D721Med (cell line): ENCODE data around the gene ATP8B4.
"Not testable (repeated sequence)": the region's sequence is repeated elsewhere in the genome, so short reads cannot be mapped to it uniquely, and the experiment has no call there.

Experiments used
- DNase-seq: peaks from one replicate; pipeline ENCODE4 v3.0.0; 2011; ENCODE audit warnings: low spot score; ENCODE audit not compliant: insufficient read length
- FAIRE-seq: peaks from 2 replicates; lab custom pipeline; 2011; peaks lifted over from hg19 to GRCh38; lab: Jason Lieb, UNC
- CTCF ChIP-seq: IDR thresholded peaks from 2 replicates; pipeline ENCODE4 v1.5.1; 2012; ENCODE audit warnings: mild to moderate bottlenecking, control low read depth; ENCODE audit not compliant: insufficient read depth; ENCODE audit errors: missing control alignments

ATP8B4 gene

DNA sequence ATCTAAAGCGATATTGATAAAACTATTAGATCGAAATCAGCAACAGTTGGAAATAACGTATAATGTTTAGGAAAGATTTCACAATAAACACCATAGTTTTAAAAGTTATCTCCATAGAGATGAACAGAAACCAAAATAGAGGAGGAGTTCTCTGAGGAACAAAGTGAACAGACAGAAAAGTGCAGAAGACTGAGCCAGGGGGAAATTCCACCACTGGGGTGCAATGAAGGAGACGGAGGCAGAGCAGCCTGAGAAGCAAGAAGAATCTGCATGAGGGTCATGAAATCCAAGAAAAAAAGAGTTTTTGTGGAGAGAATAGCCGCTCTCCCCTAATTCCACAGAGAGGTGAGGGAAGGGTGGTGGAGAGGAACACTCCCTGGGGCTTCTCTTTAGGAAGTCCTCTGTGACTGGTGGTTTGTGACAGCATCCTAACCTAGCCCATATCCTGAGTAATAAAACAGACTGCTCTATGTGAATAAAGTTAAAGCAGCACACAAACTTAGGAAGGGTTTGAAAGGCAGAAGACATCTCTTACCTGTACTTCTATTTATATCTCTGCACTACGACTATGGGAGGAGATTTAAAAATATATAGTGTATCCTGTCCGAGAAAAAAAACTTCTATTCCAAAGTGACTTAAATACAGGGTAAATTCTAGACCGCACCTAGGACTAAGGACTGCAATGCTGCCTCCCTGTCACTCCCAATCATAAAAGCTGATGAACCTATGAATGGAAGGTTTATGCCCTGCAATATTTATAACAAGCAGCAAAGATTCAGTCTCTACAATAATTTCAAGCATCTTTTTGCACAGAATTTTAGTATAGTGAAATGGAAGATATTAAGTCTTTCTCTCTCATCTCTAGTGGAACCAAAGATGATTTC, 22.9 kb downstream of the ATP8B4 start:
- FAIRE-seq: no peak
- no peak for TF ChIP-seq CTCF
- DNase-seq: no peak

GRCh38 chr15:50089386-50089785, 29.6 kb downstream of the ATP8B4 start:
- not testable (repeated sequence) for FAIRE-seq, DNase-seq

- DNase-seq (no peak), FAIRE-seq (no peak)
- TF ChIP-seq CTCF: no peak
Measured at GRCh38 chr15:50084932-50085331, 34.1 kb downstream of the ATP8B4 start.

DNA sequence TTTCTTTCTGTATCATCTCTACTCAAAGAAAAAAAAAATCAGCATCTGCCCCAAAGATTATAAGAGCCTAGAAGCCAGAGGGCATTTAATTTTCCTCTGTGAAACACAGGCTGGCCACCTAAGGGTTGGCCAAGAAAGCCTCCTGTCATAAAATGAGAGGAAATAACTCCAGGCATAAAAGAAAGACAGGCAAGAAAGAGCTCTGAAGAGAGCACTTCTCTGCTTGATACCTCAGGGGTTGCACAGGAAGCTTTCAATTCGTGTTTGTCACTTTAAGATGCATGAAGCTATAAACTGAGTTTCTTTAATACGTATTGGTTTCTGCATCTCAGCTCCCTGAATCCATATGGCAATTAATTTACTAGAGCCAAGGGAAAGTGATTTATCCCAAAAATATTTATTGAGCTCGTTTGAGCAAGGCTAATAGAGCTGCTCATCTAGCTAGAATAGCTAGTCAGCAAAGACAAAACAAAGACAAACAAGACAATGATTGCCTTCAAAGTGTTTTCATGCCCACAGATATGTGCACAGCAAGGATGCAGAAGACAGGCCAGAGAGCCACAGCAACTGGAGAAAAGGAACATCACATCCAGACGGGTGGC, 35.5 kb downstream of the ATP8B4 start:
- DNase-seq: no peak
- no peak for FAIRE-seq
- TF ChIP-seq CTCF: no peak

GRCh38 chr15:50082066-50082465, 37.0 kb downstream of the ATP8B4 start:
- FAIRE-seq: no peak
- DNase-seq: no peak
- TF ChIP-seq CTCF: no peak

- DNase-seq (no peak), FAIRE-seq (no peak)
- TF ChIP-seq CTCF: no peak
Measured at GRCh38 chr15:50077651-50078050, 41.4 kb downstream of the ATP8B4 start.

GRCh38 chr15:50077176-50077575, 41.9 kb downstream of the ATP8B4 start:
- no peak for TF ChIP-seq CTCF
- FAIRE-seq (no peak), DNase-seq (no peak)
